OCI-LY7 (cell line): ENCODE results near the gene MLLT3. TPM values are rescaled to one million over a fixed set of nuclear protein-coding genes. Genes with fewer than 3 reads are reported as not detected.

Source experiments
- BruUV-seq: library from RNA; stranded (reverse); fragments of 400-500 nt; replicated peaks from 2 replicates; lab custom pipeline; 2021; lab: Mats Ljungman, UMichigan
- CTCF ChIA-PET: fragments of 300-600 bp; sonication (Branson Sonifier 250); formaldehyde crosslinking; loops from one replicate; lab custom pipeline; 2022; ENCODE audit warnings: antibody characterized with exemption; ENCODE audit not compliant: unreplicated experiment; lab: Charles Lee
- POLR2A ChIA-PET: fragments of 300-600 bp; sonication (Branson Sonifier 250); formaldehyde crosslinking; loops from one replicate; lab custom pipeline; 2022; ENCODE audit warnings: antibody characterized with exemption; lab: Charles Lee
- DNase-seq: peaks from one replicate; pipeline ENCODE4 v3.0.0-alpha.2; 2015; ENCODE audit warnings: low spot score
- H2AFZ ChIP-seq: fragments of 200-600 bp; sonication (generic), shearing (Covaris generic); 2 replicates; pipeline ENCODE4 v1.6.1; 2014; ENCODE audit warnings: mild to moderate bottlenecking, antibody characterized with exemption, low read length, moderate library complexity
- H3K27ac ChIP-seq: fragments of 200-600 bp; sonication (generic); 2 replicates; pipeline ENCODE4 v1.5.1; 2014; ENCODE audit warnings: mixed run types, low read depth, mild to moderate bottlenecking, moderate library complexity, low read length, inconsistent platforms; ENCODE audit not compliant: poor library complexity, severe bottlenecking
- H3K36me3 ChIP-seq: fragments of 200-600 bp; sonication (generic); 2 replicates; pipeline ENCODE4 v1.6.1; 2014; ENCODE audit warnings: mild to moderate bottlenecking, antibody characterized with exemption, low read length, moderate library complexity, mixed read lengths; ENCODE audit not compliant: insufficient read depth
- H3K4me1 ChIP-seq: fragments of 200-600 bp; sonication (generic); 2 replicates; pipeline ENCODE4 v1.5.1; 2014; ENCODE audit warnings: mild to moderate bottlenecking, low read length; ENCODE audit not compliant: insufficient read depth, poor library complexity, severe bottlenecking
- H3K4me2 ChIP-seq: fragments of 200-600 bp; sonication (generic); 2 replicates; pipeline ENCODE4 v1.6.1; 2014; ENCODE audit warnings: mild to moderate bottlenecking, low read length
- H3K4me3 ChIP-seq: fragments of 200-600 bp; sonication (generic); 2 replicates; pipeline ENCODE4 v1.5.1; 2014; ENCODE audit warnings: mild to moderate bottlenecking, low read depth, low read length; ENCODE audit not compliant: poor library complexity, severe bottlenecking
- H3K79me2 ChIP-seq: fragments of 200-600 bp; sonication (generic); 2 replicates; pipeline ENCODE4 v1.6.1; 2016; ENCODE audit warnings: low read depth, mild to moderate bottlenecking, low read length, moderate library complexity, mixed read lengths; ENCODE audit not compliant: insufficient read depth
- H3K9me2 ChIP-seq: fragments of 200-600 bp; sonication (generic); 2 replicates; pipeline ENCODE4 v1.6.1; 2016; ENCODE audit warnings: mild to moderate bottlenecking, low read length, mixed read lengths; ENCODE audit not compliant: insufficient read depth
- H3K9me3 ChIP-seq: fragments of 200-600 bp; sonication (generic); 2 replicates; pipeline ENCODE4 v1.6.1; 2014; ENCODE audit warnings: mild to moderate bottlenecking, mixed run types, low read length, mixed read lengths
- H4K20me1 ChIP-seq: fragments of 200-600 bp; sonication (generic); 2 replicates; pipeline ENCODE4 v1.6.1; 2014; ENCODE audit warnings: mild to moderate bottlenecking, antibody characterized with exemption, low read length, moderate library complexity, mixed read lengths; ENCODE audit not compliant: insufficient read depth
- CTCF ChIP-seq: fragments of 200-600 bp; sonication (generic); conservative IDR thresholded peaks from 2 replicates; pipeline ENCODE4 v1.5.1; 2014; ENCODE audit warnings: mild to moderate bottlenecking, antibody characterized with exemption, low read length, moderate library complexity, mixed read lengths
- EZH2phosphoT487 ChIP-seq: fragments of 200-600 bp; sonication (generic); IDR thresholded peaks from 2 replicates; pipeline ENCODE4 v1.6.1; 2018; ENCODE audit warnings: low read depth, borderline replicate concordance, mild to moderate bottlenecking, mixed run types, antibody characterized with exemption, low read length, moderate library complexity, mixed read lengths
- intact Hi-C: fragments of 100-400 bp; cut with micrococcal nuclease; formaldehyde crosslinking; loops from one replicate; pipeline ENCODE4 v1.10.0; 2022; ENCODE audit not compliant: unreplicated experiment
- total RNA-seq, 2 experiments: library from RNA; depleted of rRNA in 1 of 2; stranded (reverse); fragments of >200 nt in 1 of 2; shearing (Covaris generic) in 1 of 2; gene quantifications; 2 replicates each; pipeline ENCODE4 v1.2.3, GENCODE V29; 2014 to 2022

The MLLT3 gene
- total RNA-seq, 2 experiments from 2014 or later, result 7.1 to 9.9 TPM

GRCh38 chr9:20343325-20343724 is 279.0 kb downstream of the MLLT3 start:
- no peak overlapping the region for H3K4me2 ChIP-seq
- no peaks in the 10 kb centered on the region for H4K20me1 ChIP-seq
- TF ChIP-seq CTCF (no peak), EZH2phosphoT487 (no peak)
- no peak overlapping the region for H2AFZ ChIP-seq
- no peaks in the 10 kb centered on the region for H3K79me2 ChIP-seq
- ChIA-PET CTCF (no interaction called here), POLR2A (interaction anchor here (0.6 kb wide), 1 partner anchor 81 kb away, joined by 7 read pairs; no protein-coding TSS in a partner anchor)
- H3K4me3 ChIP-seq, result no peak overlapping the region
- H3K27ac ChIP-seq, result no peak overlapping the region
- H3K9me2 ChIP-seq, result no peaks in the 10 kb centered on the region
- DNase-seq, result no peak
- no peaks in the 10 kb centered on the region for H3K4me1 ChIP-seq
- H3K9me3 ChIP-seq, result no peaks in the 10 kb centered on the region
- H3K36me3 ChIP-seq, result no peaks in the 10 kb centered on the region
- intact Hi-C loops, result no loop called here
- no TSS peak for BruUV-seq

- no peaks in the 10 kb centered on the region for H3K9me2 ChIP-seq
- H2AFZ ChIP-seq, result no peak overlapping the region
- no peaks in the 10 kb centered on the region for H3K36me3 ChIP-seq
- H4K20me1 ChIP-seq, result no peaks in the 10 kb centered on the region
- H3K79me2 ChIP-seq, result no peaks in the 10 kb centered on the region
- H3K4me1 ChIP-seq, result no peaks in the 10 kb centered on the region
- TF ChIP-seq CTCF, result no peak
- no peak for TF ChIP-seq EZH2phosphoT487
- no peak overlapping the region for H3K4me2 ChIP-seq
- no TSS peak for BruUV-seq
- H3K9me3 ChIP-seq, result no peaks in the 10 kb centered on the region
- ChIA-PET POLR2A (interaction anchor here (0.7 to 0.8 kb wide), 2 partner anchors 189 to 262 kb away, joined by 3 read pairs; no protein-coding TSS in a partner anchor), CTCF (no interaction called here)
- H3K4me3 ChIP-seq, result no peak overlapping the region
- intact Hi-C loops, result no loop called here
- no peak for DNase-seq
- H3K27ac ChIP-seq, result no peak overlapping the region
Measured at GRCh38 chr9:20340511-20340861, 281.8 kb downstream of the MLLT3 start.

DNA sequence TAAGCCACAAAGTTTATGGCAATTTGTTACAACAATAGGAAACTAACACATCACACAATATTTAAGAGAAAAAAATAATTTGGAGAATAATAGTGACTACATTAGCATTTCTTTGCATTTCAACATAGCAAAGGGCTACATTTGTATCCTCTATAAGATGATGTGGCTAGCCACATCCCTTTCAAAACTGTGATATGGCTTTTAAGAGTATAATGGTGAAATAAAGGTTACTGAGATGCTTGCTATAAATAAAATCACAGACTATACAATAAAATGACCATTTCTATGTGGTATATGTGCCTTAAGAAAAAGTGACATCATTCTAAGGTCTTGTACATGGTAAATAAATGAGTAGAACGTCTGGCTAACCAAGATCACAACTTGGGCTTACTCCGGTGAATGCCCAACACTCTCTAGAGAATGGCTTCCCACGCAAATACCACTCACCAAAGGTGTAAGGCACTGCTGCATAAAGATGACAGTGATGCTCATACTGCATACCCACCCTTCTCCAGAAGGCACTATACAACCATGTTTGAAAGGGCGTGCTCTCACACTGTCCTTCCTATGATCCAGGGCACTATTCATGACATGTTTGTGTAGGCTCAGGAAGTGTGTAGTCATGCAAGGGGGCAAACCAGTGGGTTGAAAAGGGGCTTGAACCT is 286.5 kb downstream of the MLLT3 start:
- no peaks in the 10 kb centered on the region for H3K9me3 ChIP-seq
- H3K4me2 ChIP-seq, result no peak overlapping the region
- no peak for TF ChIP-seq EZH2phosphoT487
- no peak for TF ChIP-seq CTCF
- intact Hi-C loops, result no loop called here
- no peaks in the 10 kb centered on the region for H3K4me1 ChIP-seq
- H3K9me2 ChIP-seq, result no peaks in the 10 kb centered on the region
- no peak overlapping the region for H3K4me3 ChIP-seq
- no peaks in the 10 kb centered on the region for H3K79me2 ChIP-seq
- no peak for DNase-seq
- ChIA-PET CTCF (no interaction called here), POLR2A (no interaction called here)
- H4K20me1 ChIP-seq, result no peaks in the 10 kb centered on the region
- BruUV-seq, result no TSS peak
- no peaks in the 10 kb centered on the region for H3K36me3 ChIP-seq
- H3K27ac ChIP-seq, result no peak overlapping the region
- H2AFZ ChIP-seq, result no peak overlapping the region
